B cell (primary cell): ENCODE data around the gene ZNF268. TPM values are rescaled to one million over a fixed set of nuclear protein-coding genes. Genes with fewer than 3 reads are reported as not detected.

Experiments
- ATAC-seq: fragments of 200-7000 bp; cut with Tn5 transposase; one replicate; pipeline ENCODE4 v1.10.0; 2021; ENCODE audit warnings: low read depth, mild to moderate bottlenecking, moderate number of reproducible peaks, moderate library complexity
- CTCF ChIA-PET: fragments of 350-600 bp; sonication (Branson Sonifier 250); formaldehyde crosslinking; loops from one replicate; lab custom pipeline; 2021; ENCODE audit warnings: antibody characterized with exemption, inconsistent platforms; lab: Charles Lee
- POLR2A ChIA-PET: fragments of 350-600 bp; sonication (Branson Sonifier 250); formaldehyde crosslinking; loops from one replicate; lab custom pipeline; 2021; ENCODE audit warnings: antibody characterized with exemption; lab: Charles Lee
- DNase-seq: peaks from one replicate; pipeline ENCODE4 v3.0.0; 2013
- H2AFZ ChIP-seq: 2 replicates; pipeline ENCODE4 v1.6.1; 2012; ENCODE audit warnings: mild to moderate bottlenecking, low read depth, low read length; ENCODE audit not compliant: insufficient read depth, poor library complexity, severe bottlenecking
- H3K27ac ChIP-seq, 2 donors: 1 replicate in 1 of 2; 2 replicates in 1 of 2; pipeline ENCODE4 v1.5.1; 2012 to 2013; ENCODE audit warnings: low read length in 2 of 2, mild to moderate bottlenecking in 2 of 2, moderate library complexity in 1 of 2
- H3K27me3 ChIP-seq, 4 experiments: fragments of 200-600 bp in 1 of 4; sonication (generic) in 1 of 4; replicated peaks in 1 of 4; 1 replicate in 2 of 4; 2 replicates in 2 of 4; pipeline versions ENCODE4 v1.6.1 to v1.7.0; 2013 to 2016; ENCODE audit warnings: low read length in 3 of 4, mild to moderate bottlenecking in 2 of 4, mixed read lengths in 1 of 4, moderate library complexity in 1 of 4; ENCODE audit not compliant: insufficient read depth in 4 of 4, control insufficient read depth in 3 of 4; ENCODE audit errors: control extremely low read depth in 1 of 4
- H3K36me3 ChIP-seq, 2 experiments: replicated peaks in 1 of 2; 1 replicate in 1 of 2; 2 replicates in 1 of 2; pipeline versions ENCODE4 v1.6.1 to v1.7.1; 2013; ENCODE audit warnings: low read length in 1 of 2; ENCODE audit not compliant: insufficient read depth in 2 of 2, control insufficient read depth in 1 of 2; ENCODE audit errors: control extremely low read depth in 1 of 2, extremely low read depth in 1 of 2
- H3K4me1 ChIP-seq, 2 donors: fragments of 200-600 bp in 1 of 2; sonication (generic) in 1 of 2; 1 replicate in 1 of 2; 2 replicates in 1 of 2; pipeline versions ENCODE4 v1.5.1 to v1.6.1; 2013 to 2017; ENCODE audit warnings: low read length in 2 of 2; ENCODE audit not compliant: control insufficient read depth in 2 of 2, insufficient read depth in 2 of 2
- H3K4me2 ChIP-seq: replicated peaks from 2 replicates; pipeline ENCODE3; 2012; ENCODE audit warnings: mild to moderate bottlenecking, low read depth, low read length; ENCODE audit not compliant: poor library complexity, severe bottlenecking
- H3K4me3 ChIP-seq, 5 experiments: fragments of 200-600 bp in 1 of 5; sonication (generic) in 1 of 5; 1 replicate in 3 of 5; 2 replicates in 2 of 5; pipeline versions ENCODE4 v1.5.1 to v1.7.0; 2011 to 2016; ENCODE audit warnings: low read length in 4 of 5, mild to moderate bottlenecking in 4 of 5, low read depth in 2 of 5, control low read depth in 1 of 5, moderate library complexity in 1 of 5; ENCODE audit not compliant: insufficient read depth in 1 of 5; ENCODE audit errors: control extremely low read depth in 1 of 5, extremely low read depth in 1 of 5
- H3K79me2 ChIP-seq: fragments of 200-600 bp; sonication (generic); one replicate; pipeline ENCODE4 v1.6.0; 2016; ENCODE audit warnings: low read length; ENCODE audit not compliant: control insufficient read depth, insufficient read depth
- H3K9ac ChIP-seq: fragments of 200-600 bp; sonication (generic); 2 replicates; pipeline ENCODE4 v1.6.1; 2017; ENCODE audit warnings: mild to moderate bottlenecking, low read length, moderate library complexity
- H3K9me3 ChIP-seq, 3 donors: one replicate each; pipeline versions ENCODE4 v1.6.1 to v1.7.1; 2013; ENCODE audit warnings: low read length in 2 of 3; ENCODE audit not compliant: control insufficient read depth in 2 of 3, insufficient read depth in 1 of 3; ENCODE audit errors: control extremely low read depth in 1 of 3
- H4K20me1 ChIP-seq: 2 replicates; pipeline ENCODE4 v1.6.0; 2012; ENCODE audit warnings: mild to moderate bottlenecking, low read length; ENCODE audit not compliant: insufficient read depth, control insufficient read depth, poor library complexity, severe bottlenecking
- H3K27ac Mint-ChIP-seq: one replicate; pipeline ENCODE4 v1.8.0; 2021; ENCODE audit warnings: mixed read lengths
- H3K27me3 Mint-ChIP-seq: one replicate; pipeline ENCODE4 v1.8.0; 2021; ENCODE audit warnings: mixed read lengths
- H3K4me1 Mint-ChIP-seq: one replicate; pipeline ENCODE4 v1.8.0; 2021; ENCODE audit warnings: mixed read lengths
- H3K4me3 Mint-ChIP-seq: one replicate; pipeline ENCODE4 v1.8.0; 2021; ENCODE audit warnings: mixed read lengths
- H3K9me3 Mint-ChIP-seq: one replicate; pipeline ENCODE4 v1.8.0; 2022; ENCODE audit warnings: mixed read lengths; ENCODE audit not compliant: insufficient read depth
- EZH2 ChIP-seq: IDR thresholded peaks from 2 replicates; pipeline ENCODE4 v1.6.1; 2012; ENCODE audit warnings: borderline replicate concordance, low read depth, mild to moderate bottlenecking, moderate library complexity, low read length; ENCODE audit not compliant: insufficient read depth, poor library complexity, severe bottlenecking
- WGBS: methylation state at CpG from one replicate; pipeline ENCODE4 v1.1.5; 2013; ENCODE audit warnings: missing lambda C conversion rate; ENCODE audit not compliant: insufficient coverage; 5-methylcytosine and 5-hydroxymethylcytosine counted together
- intact Hi-C: fragments of 100-400 bp; cut with micrococcal nuclease; formaldehyde crosslinking; loops from one replicate; pipeline ENCODE4 v1.10.0; 2022
- polyA plus RNA-seq: library from polyadenylated mRNA; depleted of rRNA; stranded (reverse); fragments of >200 nt; gene quantifications from 2 replicates; pipeline ENCODE4 v1.2.3, GENCODE V29; 2012
- total RNA-seq, 2 donors: library from RNA; stranded (reverse); fragments of 120-200 nt in 1 of 2; gene quantifications; 1 replicate in 1 of 2; 2 replicates in 1 of 2; pipeline versions ENCODE4 v1.2.3 to v1.2.4, GENCODE V29; 2013 to 2022
- TF ChIP-seq, protein P1 (sequence below): fragments of 200-600 bp; IDR thresholded peaks from one replicate; pipeline ENCODE4 v1.8.0; 2022; ENCODE audit warnings: antibody characterized with exemption, mild to moderate bottlenecking

The ZNF268 gene
- total and polyA plus RNA-seq, 2 donors (not counting 1 experiment from before 2014, with no cell fraction given) = 4.1 to 37.1 TPM

DNA sequence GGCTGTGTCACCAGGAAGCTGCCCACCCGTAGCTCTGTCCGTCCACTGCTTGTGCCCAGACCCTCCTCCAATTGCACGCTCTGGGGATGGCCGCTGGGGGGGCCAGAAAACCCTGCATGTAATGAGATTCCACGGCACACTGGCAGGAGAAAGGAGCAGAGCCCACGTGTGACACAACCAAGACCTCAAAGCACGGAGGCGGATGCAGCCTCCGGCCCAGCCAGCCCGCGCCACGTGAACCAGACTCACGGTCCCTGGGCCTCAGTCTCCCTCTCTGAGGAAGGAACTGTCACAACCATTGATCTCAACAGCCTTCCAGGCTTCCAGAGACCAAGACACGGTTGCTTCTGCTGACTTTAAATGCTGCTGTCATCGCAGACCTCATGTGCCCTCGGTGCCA, 39.9 kb downstream of the ZNF268 start:
- no peak overlapping the region for H3K9ac ChIP-seq
- DNase-seq (no peak), ATAC-seq (no peak)
- no peak overlapping the region for H2AFZ ChIP-seq
- TF ChIP-seq EZH2 = no peak
- TF ChIP-seq, protein P1, sequence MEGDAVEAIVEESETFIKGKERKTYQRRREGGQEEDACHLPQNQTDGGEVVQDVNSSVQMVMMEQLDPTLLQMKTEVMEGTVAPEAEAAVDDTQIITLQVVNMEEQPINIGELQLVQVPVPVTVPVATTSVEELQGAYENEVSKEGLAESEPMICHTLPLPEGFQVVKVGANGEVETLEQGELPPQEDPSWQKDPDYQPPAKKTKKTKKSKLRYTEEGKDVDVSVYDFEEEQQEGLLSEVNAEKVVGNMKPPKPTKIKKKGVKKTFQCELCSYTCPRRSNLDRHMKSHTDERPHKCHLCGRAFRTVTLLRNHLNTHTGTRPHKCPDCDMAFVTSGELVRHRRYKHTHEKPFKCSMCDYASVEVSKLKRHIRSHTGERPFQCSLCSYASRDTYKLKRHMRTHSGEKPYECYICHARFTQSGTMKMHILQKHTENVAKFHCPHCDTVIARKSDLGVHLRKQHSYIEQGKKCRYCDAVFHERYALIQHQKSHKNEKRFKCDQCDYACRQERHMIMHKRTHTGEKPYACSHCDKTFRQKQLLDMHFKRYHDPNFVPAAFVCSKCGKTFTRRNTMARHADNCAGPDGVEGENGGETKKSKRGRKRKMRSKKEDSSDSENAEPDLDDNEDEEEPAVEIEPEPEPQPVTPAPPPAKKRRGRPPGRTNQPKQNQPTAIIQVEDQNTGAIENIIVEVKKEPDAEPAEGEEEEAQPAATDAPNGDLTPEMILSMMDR = no peak
- H3K36me3 ChIP-seq = no peaks in the 10 kb centered on the region
- Mint-ChIP-seq H3K27ac (no peak overlapping the region), H3K4me1 (no peaks in the 10 kb centered on the region), H3K4me3 (no peak overlapping the region), H3K27me3 (peaks cover 3% of the 10 kb centered on the region), H3K9me3 (peaks cover 2% of the 10 kb centered on the region)
- POLR2A ChIA-PET = no interaction called here
- H3K4me1 ChIP-seq = no peaks in the 10 kb centered on the region
- H3K79me2 ChIP-seq = no peaks in the 10 kb centered on the region
- WGBS = 91% methylated on average over 15 of the region's 16 CpGs
- peaks cover 0 to 87% (median 21%) of the 10 kb centered on the region in 3 donors for H3K9me3 ChIP-seq
- no peaks in the 10 kb centered on the region for H3K27me3 ChIP-seq
- CTCF ChIA-PET = no interaction called here
- H4K20me1 ChIP-seq = no peaks in the 10 kb centered on the region
- no peak overlapping the region for H3K27ac ChIP-seq
- no peak overlapping the region for H3K4me2 ChIP-seq
- H3K4me3 ChIP-seq = no peak overlapping the region
- intact Hi-C loops = no loop called here

DNA sequence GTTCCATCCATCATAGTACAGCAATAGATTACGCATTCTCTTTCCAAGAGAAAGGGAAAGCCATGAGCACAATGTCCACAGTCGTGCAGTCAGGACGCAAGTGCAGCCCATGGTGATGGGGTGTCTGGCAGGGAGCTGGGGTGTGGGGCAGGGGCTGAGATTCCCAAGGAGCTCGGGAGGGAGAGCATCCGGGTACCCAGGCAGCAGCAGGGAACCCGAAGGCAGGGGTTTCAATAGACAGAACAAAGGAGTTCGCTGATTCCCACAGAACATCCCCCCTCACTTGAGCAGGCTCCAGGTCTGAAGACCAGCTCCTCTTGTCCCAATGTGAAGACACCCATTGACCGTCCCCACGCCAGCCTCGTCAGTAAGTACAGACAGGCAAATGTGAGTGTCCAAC, 40.9 kb downstream of the ZNF268 start:
- H3K4me3 ChIP-seq = no peak overlapping the region
- Mint-ChIP-seq H3K4me1 (no peaks in the 10 kb centered on the region), H3K27ac (no peak overlapping the region), H3K9me3 (peaks cover 2% of the 10 kb centered on the region), H3K4me3 (no peak overlapping the region), H3K27me3 (peaks cover 3% of the 10 kb centered on the region)
- no peaks in the 10 kb centered on the region for H3K36me3 ChIP-seq
- intact Hi-C loops = no loop called here
- no peaks in the 10 kb centered on the region for H4K20me1 ChIP-seq
- no peak for ATAC-seq
- WGBS = 82% methylated on average over 5 of the region's 10 CpGs
- H3K27ac ChIP-seq = no peak overlapping the region
- H3K27me3 ChIP-seq = no peaks in the 10 kb centered on the region
- TF ChIP-seq, protein P1 = no peak
- TF ChIP-seq EZH2 = no peak
- no peak overlapping the region for H3K9ac ChIP-seq
- DNase-seq = no peak
- H3K4me2 ChIP-seq = no peak overlapping the region
- no peaks in the 10 kb centered on the region for H3K4me1 ChIP-seq
- POLR2A ChIA-PET = no interaction called here
- peaks cover 0 to 87% (median 19%) of the 10 kb centered on the region in 3 donors for H3K9me3 ChIP-seq
- no peaks in the 10 kb centered on the region for H3K79me2 ChIP-seq
- H2AFZ ChIP-seq = no peak overlapping the region
- CTCF ChIA-PET = no interaction called here
